Left ventricle myocardium inferior (tissue), 1 donor: ENCODE results near the gene TCF7L2. TPM values are rescaled to one million over a fixed set of nuclear protein-coding genes. Genes with fewer than 3 reads are reported as not detected.

Experiments
- DNase-seq: peaks from one replicate; pipeline ENCODE4 v3.0.0-alpha.2; 2020
- H3K27ac ChIP-seq: fragments of 200-600 bp; replicated peaks from 2 replicates; pipeline ENCODE4 v1.8.0; 2021
- H3K27me3 ChIP-seq: fragments of 200-600 bp; 2 replicates; pipeline ENCODE4 v1.8.0; 2021; ENCODE audit warnings: low read depth
- H3K36me3 ChIP-seq: fragments of 200-600 bp; 2 replicates; pipeline ENCODE4 v1.8.0; 2021
- H3K4me1 ChIP-seq: fragments of 200-600 bp; 2 replicates; pipeline ENCODE4 v1.8.0; 2021
- H3K4me3 ChIP-seq: fragments of 200-600 bp; 2 replicates; pipeline ENCODE4 v1.8.0; 2021; ENCODE audit warnings: mild to moderate bottlenecking, moderate library complexity
- H3K9me3 ChIP-seq: fragments of 200-600 bp; replicated peaks from 2 replicates; pipeline ENCODE4 v1.8.0; 2021
- intact Hi-C: fragments of 100-400 bp; cut with micrococcal nuclease; formaldehyde crosslinking; loops from one replicate; pipeline ENCODE4 v1.11.0; 2022
- total RNA-seq: library from RNA; stranded (reverse); fragmentation: NEBNext Ultra II Directional; extraction: Animal tissue kit (Norgen Biotek cat#: 25700); gene quantifications from one replicate; pipeline ENCODE4 v1.2.1, GENCODE V29; 2021
- TF ChIP-seq, protein P1 (sequence below): fragments of 200-600 bp; IDR thresholded peaks from 2 replicates; pipeline ENCODE4 v1.8.0; 2021; ENCODE audit warnings: antibody characterized with exemption, mild to moderate bottlenecking, borderline replicate concordance
- donor health status: DM: no; HTN: yes; CAD: no; lungs with severe emphysema.

TCF7L2 gene
- total RNA-seq, 1 donor from 2014 or later, result 8.9 TPM

GRCh38 chr10:112973805-112974204 is 23.8 kb downstream of the TCF7L2 start:
- Histone ChIP-seq H3K4me1 (peaks cover 10% of the 10 kb centered on the region), H3K36me3 (peaks cover 9% of the 10 kb centered on the region), H3K9me3 (no peaks in the 10 kb centered on the region), H3K27ac (no peak overlapping the region), H3K4me3 (no peak overlapping the region), H3K27me3 (no peaks in the 10 kb centered on the region)
- DNase-seq, result no peak
- intact Hi-C loops, result no loop called here
- TF ChIP-seq, protein P1, sequence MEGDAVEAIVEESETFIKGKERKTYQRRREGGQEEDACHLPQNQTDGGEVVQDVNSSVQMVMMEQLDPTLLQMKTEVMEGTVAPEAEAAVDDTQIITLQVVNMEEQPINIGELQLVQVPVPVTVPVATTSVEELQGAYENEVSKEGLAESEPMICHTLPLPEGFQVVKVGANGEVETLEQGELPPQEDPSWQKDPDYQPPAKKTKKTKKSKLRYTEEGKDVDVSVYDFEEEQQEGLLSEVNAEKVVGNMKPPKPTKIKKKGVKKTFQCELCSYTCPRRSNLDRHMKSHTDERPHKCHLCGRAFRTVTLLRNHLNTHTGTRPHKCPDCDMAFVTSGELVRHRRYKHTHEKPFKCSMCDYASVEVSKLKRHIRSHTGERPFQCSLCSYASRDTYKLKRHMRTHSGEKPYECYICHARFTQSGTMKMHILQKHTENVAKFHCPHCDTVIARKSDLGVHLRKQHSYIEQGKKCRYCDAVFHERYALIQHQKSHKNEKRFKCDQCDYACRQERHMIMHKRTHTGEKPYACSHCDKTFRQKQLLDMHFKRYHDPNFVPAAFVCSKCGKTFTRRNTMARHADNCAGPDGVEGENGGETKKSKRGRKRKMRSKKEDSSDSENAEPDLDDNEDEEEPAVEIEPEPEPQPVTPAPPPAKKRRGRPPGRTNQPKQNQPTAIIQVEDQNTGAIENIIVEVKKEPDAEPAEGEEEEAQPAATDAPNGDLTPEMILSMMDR, result no peak

DNA sequence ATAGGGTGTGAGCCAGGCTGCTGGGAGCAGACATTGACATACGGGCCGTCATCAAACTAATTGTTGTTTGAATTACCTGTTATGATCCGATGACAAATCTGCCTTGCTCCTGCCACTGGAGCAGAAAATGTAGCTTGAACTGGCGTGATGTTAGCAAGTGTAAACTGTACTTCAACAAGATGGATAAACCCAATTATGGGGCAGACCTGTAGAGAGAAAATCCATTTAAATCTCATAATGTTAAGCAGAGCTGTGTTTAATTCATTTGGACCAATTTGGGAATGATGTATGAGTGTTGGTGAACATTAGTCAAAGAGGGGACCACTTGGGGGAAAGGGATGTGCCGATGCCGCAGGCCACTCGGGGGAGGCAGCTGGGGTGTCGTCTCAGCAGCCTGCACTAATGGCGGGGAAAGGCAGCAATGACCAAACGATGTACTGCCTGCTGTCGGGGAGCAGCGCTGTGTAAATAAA is 27.4 kb downstream of the TCF7L2 start:
- DNase-seq, result no peak
- intact Hi-C loops, result no loop called here
- H3K27ac ChIP-seq, result no peak overlapping the region
- peaks cover 4% of the 10 kb centered on the region for H3K36me3 ChIP-seq
- no peaks in the 10 kb centered on the region for H3K4me1 ChIP-seq
- no peaks in the 10 kb centered on the region for H3K9me3 ChIP-seq
- H3K4me3 ChIP-seq, result no peak overlapping the region
- H3K27me3 ChIP-seq, result no peaks in the 10 kb centered on the region
- TF ChIP-seq, protein P1, result no peak

DNA sequence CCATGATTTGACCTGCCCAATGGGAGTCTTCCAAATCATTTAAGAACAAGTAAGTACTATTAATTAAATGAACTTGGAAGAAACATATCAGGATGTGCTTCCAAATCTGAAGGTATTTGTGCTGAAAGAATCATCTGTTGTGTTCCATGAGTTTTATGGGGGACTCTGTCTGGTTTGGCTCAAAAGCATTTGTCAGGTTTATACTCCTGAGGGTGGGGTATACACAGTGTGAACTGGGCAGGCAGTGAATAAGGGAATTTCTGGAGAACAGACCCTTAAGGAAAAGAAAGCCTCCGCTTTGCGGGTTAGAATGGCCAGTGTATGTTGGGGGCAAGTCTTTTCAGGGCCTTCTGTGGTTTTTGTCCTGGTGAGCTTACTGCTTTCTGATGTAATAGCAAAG is 29.9 kb downstream of the TCF7L2 start:
- H3K27ac ChIP-seq, result no peak overlapping the region
- H3K4me1 ChIP-seq, result peaks cover 17% of the 10 kb centered on the region
- TF ChIP-seq, protein P1, result no peak
- H3K27me3 ChIP-seq, result no peaks in the 10 kb centered on the region
- intact Hi-C loops, result no loop called here
- no peak overlapping the region for H3K4me3 ChIP-seq
- H3K36me3 ChIP-seq, result no peaks in the 10 kb centered on the region
- DNase-seq, result no peak
- no peaks in the 10 kb centered on the region for H3K9me3 ChIP-seq

DNA sequence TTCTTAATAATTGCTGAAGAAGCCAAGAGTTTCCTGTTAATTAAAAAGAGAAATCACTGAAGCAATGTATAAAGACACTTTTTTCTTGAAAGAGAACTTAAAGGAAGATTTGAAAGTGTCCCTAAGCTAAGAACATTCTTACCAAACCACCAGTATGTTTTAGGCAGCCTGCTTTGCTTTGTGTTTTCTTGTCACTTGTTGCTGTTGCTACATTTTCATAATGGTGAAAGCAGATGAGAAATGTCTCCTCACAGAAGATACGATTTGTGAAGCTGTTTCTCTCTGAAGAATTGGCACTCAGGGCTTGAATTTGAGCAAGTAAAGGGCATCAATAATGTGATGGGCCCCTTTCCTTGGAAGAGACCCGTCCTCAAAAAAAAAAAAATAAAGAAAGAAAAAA is 30.9 kb downstream of the TCF7L2 start:
- H3K27ac ChIP-seq, result no peak overlapping the region
- intact Hi-C loops, result no loop called here
- H3K36me3 ChIP-seq, result no peaks in the 10 kb centered on the region
- no peak overlapping the region for H3K4me3 ChIP-seq
- H3K9me3 ChIP-seq, result no peaks in the 10 kb centered on the region
- no peak for DNase-seq
- no peaks in the 10 kb centered on the region for H3K27me3 ChIP-seq
- H3K4me1 ChIP-seq, result peaks cover 27% of the 10 kb centered on the region
- TF ChIP-seq, protein P1, result no peak

GRCh38 chr10:112981553-112981952 is 31.5 kb downstream of the TCF7L2 start:
- Histone ChIP-seq H3K4me1 (peaks cover 33% of the 10 kb centered on the region), H3K27me3 (no peaks in the 10 kb centered on the region), H3K9me3 (no peaks in the 10 kb centered on the region), H3K27ac (no peak overlapping the region), H3K4me3 (no peak overlapping the region), H3K36me3 (no peaks in the 10 kb centered on the region)
- DNase-seq, result no peak
- TF ChIP-seq, protein P1, result no peak
- intact Hi-C loops, result no loop called here
